Lower leg skin (tissue), 4 donors: ENCODE data around the gene GRAMD4. TPM values are rescaled to one million over a fixed set of nuclear protein-coding genes. Genes with fewer than 3 reads are reported as not detected.
"Not testable (repeated sequence)": the region's sequence is repeated elsewhere in the genome, so short reads cannot be mapped to it uniquely, and the experiment has no call there.

Source experiments
- DNase-seq, 2 donors: peaks; one replicate each; pipeline ENCODE4 v3.0.0-alpha.2; 2019; ENCODE audit warnings: low spot score in 2 of 2
- H3K4me3 ChIP-seq: fragments of 200-600 bp; sonication (generic); 2 replicates; pipeline ENCODE4 v1.5.1; 2017; ENCODE audit warnings: mild to moderate bottlenecking, low read depth; ENCODE audit not compliant: poor library complexity, severe bottlenecking
- POLR2A ChIP-seq, 2 donors: fragments of 450-650 bp; IDR thresholded peaks; one replicate each; pipeline ENCODE4 v1.6.1; 2016 to 2017; ENCODE audit warnings: antibody characterized with exemption in 2 of 2, mild to moderate bottlenecking in 1 of 2, moderate library complexity in 1 of 2
- WGBS, 2 donors: methylation state at CpG; one replicate each; pipeline ENCODE4 v1.1.5; 2018; 5-methylcytosine and 5-hydroxymethylcytosine counted together
- intact Hi-C: fragments of 100-400 bp; cut with DNase I; formaldehyde crosslinking; loops from one replicate; pipeline ENCODE4 v1.15.0; 2023; ENCODE audit warnings: low total_unique reads
- total RNA-seq, 4 donors: library from RNA; depleted of rRNA; stranded (reverse); fragments of >200 nt; gene quantifications; one replicate each; pipeline ENCODE4 v1.1.0, GENCODE V29; 2016
- TF ChIP-seq, protein P1 (sequence below), 3 donors: fragments of 450-650 bp; IDR thresholded peaks; one replicate each; pipeline ENCODE4 v1.5.1; 2016; ENCODE audit warnings: antibody characterized with exemption in 3 of 3, mild to moderate bottlenecking in 3 of 3, moderate library complexity in 2 of 3

The GRAMD4 gene
- total RNA-seq, 4 donors from 2014 or later, result 78.7 to 136 (median 117) TPM

DNA sequence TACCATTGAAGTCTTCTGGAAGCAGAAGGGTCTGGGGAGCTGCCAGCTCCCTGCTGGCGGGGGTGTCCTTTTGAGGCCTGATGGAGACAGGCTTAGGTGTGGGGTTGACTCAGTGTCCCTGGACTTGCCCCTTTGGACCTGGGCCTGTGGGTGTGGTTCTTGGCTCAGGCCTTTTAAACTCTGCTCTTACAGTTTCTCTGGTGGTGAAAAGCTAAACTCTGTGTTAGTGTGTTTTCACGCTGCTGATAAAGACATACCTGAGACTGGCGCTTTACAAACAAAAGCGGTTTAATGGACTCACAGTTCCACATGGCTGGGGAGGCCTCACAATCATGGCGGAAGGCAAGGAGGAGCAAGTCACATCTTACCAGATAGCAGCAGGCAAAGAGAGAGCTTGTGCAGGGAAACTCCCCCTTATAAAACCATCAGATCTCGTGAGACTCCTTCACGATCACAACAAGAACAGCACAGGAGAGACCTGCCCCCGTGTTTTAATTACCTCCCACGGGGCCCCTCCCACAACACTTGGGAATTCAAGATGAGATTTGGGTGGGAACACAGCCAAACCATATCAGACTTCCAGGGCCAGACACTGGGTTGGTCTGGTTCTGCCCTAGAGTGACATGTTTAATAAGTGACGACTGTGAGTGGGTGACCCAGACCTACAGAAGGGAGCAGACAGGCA lies 26.5 kb downstream of the GRAMD4 start:
- TF ChIP-seq, protein P1, sequence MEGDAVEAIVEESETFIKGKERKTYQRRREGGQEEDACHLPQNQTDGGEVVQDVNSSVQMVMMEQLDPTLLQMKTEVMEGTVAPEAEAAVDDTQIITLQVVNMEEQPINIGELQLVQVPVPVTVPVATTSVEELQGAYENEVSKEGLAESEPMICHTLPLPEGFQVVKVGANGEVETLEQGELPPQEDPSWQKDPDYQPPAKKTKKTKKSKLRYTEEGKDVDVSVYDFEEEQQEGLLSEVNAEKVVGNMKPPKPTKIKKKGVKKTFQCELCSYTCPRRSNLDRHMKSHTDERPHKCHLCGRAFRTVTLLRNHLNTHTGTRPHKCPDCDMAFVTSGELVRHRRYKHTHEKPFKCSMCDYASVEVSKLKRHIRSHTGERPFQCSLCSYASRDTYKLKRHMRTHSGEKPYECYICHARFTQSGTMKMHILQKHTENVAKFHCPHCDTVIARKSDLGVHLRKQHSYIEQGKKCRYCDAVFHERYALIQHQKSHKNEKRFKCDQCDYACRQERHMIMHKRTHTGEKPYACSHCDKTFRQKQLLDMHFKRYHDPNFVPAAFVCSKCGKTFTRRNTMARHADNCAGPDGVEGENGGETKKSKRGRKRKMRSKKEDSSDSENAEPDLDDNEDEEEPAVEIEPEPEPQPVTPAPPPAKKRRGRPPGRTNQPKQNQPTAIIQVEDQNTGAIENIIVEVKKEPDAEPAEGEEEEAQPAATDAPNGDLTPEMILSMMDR (IDR thresholded peaks at IDR 0.05), result no peak
- DNase-seq, result no peak
- 62 to 66% methylated on average over 10 of the region's 10 CpGs for WGBS, 2 donors
- H3K4me3 ChIP-seq, result no peak overlapping the region
- intact Hi-C loops, result no loop called here

DNA sequence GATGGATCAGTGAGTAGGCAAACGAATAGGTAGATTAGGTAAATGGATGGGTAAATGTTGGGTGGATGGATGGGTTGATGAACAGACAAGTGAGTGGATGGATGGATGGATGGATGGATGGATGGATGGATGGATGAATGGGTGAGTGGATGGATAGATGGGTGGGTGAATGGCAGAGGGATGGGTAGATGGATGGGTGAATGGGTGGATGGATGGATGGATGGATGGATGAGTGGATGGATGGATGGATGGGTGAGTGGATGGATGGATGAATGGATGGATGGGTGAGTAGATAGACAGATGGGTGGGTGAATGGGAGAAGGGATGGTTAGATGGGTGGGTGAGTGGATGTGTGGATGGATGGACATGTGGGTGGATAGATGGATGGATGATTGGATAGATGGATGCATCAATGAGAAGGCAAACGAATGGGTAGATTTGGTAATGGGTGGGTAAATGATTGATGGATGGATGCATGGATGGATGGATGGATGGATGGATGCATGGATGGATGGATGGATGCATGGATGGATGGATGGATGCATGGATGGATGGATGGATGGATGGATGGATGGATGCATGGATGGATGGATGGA lies 28.1 kb downstream of the GRAMD4 start:
- H3K4me3 ChIP-seq, DNase-seq, intact Hi-C loops: not testable (repeated sequence)
- WGBS, 2 donors, result 90 to 97% methylated on average over 2 of the region's 2 CpGs

DNA sequence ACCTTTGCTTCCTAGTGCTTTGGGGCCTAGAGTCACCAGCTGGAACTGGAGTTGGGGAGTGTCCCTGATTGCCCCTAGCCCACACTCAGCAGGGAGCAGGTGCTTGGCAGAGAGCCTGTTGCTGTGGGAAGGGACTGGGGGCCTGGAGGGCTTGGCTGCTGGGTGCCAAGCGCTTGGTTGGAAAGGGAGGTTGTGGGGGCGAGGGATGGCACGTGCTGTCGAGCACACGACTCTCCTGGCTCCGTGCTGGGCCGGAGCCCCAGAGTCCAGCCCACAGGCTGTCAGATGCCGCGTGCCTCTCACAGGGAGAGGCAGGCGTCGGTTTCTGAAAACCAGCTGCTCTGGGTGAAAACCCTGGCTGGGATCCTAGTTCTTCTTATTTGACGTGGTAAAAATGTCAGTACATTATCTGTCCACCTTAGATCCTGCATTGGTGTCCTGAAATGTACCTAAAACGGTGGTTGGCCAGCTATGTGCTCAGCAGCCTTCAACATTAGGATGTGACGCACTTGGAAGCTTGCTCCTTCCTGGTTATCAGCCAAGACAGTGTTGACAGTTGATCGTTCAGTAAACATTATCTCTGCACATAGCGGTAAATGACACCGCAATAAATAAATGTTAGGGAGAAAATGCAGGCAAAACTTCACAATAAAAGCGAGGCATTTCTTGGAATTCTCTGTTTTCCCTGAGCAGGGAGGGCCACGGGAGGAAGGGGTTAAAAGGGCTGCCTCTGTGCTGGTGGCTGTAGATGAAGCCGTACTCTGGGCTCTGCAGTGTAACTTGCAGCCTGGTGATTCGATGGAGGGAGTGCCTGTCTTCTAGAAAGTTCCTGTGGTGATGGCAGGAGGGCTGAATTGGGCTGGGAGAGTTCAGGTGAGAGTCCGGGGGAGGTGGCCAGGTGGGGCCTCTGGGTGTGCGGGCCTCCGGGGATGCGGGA lies 29.2 kb downstream of the GRAMD4 start:
- no peak for DNase-seq
- H3K4me3 ChIP-seq, result no peak overlapping the region
- 24 to 28% methylated on average over 25 of the region's 25 CpGs for WGBS, 2 donors
- no peak for TF ChIP-seq POLR2A (IDR thresholded peaks at IDR 0.05)
- TF ChIP-seq, protein P1 (IDR thresholded peaks at IDR 0.05), result no peak
- intact Hi-C loops, result no loop called here

DNA sequence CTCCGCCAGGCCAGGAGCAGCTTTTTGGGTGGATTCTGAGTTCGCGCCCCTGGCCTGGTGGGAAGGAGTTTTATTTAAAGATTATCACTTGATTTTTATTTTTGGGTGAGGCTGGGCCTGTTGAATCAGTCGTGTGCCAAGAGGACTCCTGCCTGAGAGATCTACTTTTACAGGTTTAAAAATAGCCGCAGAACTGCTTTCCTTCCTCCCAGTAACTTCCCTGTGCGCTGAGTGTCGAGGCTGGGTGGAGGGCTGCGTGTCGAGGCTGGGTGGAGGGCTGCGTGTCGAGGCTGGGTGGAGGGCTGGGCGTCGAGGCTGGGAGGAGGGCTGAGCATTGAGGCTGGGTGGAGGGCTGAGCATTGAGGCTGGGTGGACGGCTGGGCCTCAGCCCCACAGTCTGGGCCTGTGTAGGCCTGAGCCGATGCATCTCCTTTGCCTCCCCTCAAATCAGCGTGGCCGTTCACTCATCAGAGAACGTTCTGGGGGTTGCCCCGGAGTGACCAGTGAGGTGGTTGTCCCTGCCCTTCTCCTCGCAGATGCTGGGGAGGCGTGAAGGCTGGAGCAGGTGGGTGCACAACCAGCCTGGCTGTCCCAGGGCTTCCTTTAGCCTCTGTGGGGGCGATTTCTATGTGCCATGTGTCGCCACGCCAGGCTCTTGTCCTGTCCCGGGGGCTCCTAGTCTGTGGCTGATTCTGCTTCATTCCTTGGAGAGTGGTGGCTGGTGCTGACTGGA lies 30.1 kb downstream of the GRAMD4 start:
- TF ChIP-seq, protein P1 (IDR thresholded peaks at IDR 0.05), result no peak
- TF ChIP-seq POLR2A (IDR thresholded peaks at IDR 0.05), result no peak
- H3K4me3 ChIP-seq, result no peak overlapping the region
- intact Hi-C loops, result no loop called here
- WGBS, 2 donors, result 53 to 70% methylated on average over 17 to 20 of the region's 25 CpGs
- DNase-seq, result no peak

DNA sequence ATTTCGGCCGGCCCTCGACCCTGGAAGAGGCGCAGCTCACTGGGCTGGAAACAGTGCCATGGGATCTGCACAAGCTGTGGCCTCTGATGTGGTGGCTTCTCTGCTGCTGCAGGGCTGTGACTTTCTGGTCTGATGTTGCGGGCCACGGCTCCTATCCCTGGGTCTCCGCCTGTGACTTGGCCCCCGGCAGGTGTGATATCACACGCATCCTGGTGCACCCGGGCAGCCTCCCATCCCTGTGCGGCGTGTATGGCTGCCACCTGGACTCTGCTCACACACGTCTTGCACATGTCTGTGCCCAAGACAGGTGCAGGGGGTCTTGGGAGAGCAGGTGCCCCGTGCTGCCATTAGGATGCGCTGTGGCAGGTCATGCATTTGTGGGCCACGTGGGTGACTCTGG lies 31.1 kb downstream of the GRAMD4 start:
- TF ChIP-seq POLR2A (IDR thresholded peaks at IDR 0.05), result no peak
- TF ChIP-seq, protein P1 (IDR thresholded peaks at IDR 0.05), result no peak
- H3K4me3 ChIP-seq, result no peak overlapping the region
- intact Hi-C loops, result no loop called here
- WGBS, 2 donors, result 92 to 94% methylated on average over 16 of the region's 16 CpGs
- no peak for DNase-seq
